Epithelial cell of umbilical artery (primary cell): ENCODE results near the gene LGI1. TPM values are rescaled to one million over a fixed set of nuclear protein-coding genes. Genes with fewer than 3 reads are reported as not detected.

Experiments used
- total RNA-seq: library from RNA; depleted of rRNA; stranded (reverse); fragments of >200 nt; gene quantifications from 2 replicates; pipeline ENCODE4 v1.2.3, GENCODE V29; 2014

The LGI1 gene
- not detected in 2 replicates for total RNA-seq

GRCh38 chr10:93757801-93758507 is at the start of gene LGI1:
LGI1 (plus strand) TSS chr10:93757936; CDS start chr10:93758145, 209 bp downstream.

Other genes with a start within 250 kb of the LGI1 start
- gene FFAR4, start 191.3 kb upstream of the LGI1 start, total RNA-seq, result not detected in 2 replicates
- gene RBP4, start 156.7 kb upstream of the LGI1 start, total RNA-seq, result not detected in 2 replicates
- gene PDE6C, start 145.4 kb upstream of the LGI1 start, total RNA-seq, result not detected in 2 replicates
- 5.2 and 7.9 TPM in 2 replicates for gene FRA10AC1, start 55.3 kb upstream of the LGI1 start, total RNA-seq
- 2.3 and 4.2 TPM in 2 replicates for gene SLC35G1, start 136.0 kb downstream of the LGI1 start, total RNA-seq
- gene PLCE1, start 236.0 kb downstream of the LGI1 start, total RNA-seq, result under 0.01 TPM in 2 replicates